Activated naive CD8-positive, alpha-beta T cell treated with anti-CD3 and anti-CD28 coated beads, Interleukin-2, amount 50 U/mL, for 24 hours (primary cell): ENCODE measurements around the gene RNU1-2.
"Not testable (repeated sequence)": the region's sequence is repeated elsewhere in the genome, so short reads cannot be mapped to it uniquely, and the experiment has no call there.

Source experiments
- ATAC-seq: fragments of 150-1000 bp; cut with Tn5 transposase; one replicate; pipeline ENCODE4 v1.10.0; 2021
- DNase-seq: peaks from one replicate; pipeline ENCODE4 v3.0.0; 2021
- H3K27ac Mint-ChIP-seq: one replicate; pipeline ENCODE4 v1.8.0; 2021; ENCODE audit warnings: mild to moderate bottlenecking, mixed read lengths
- H3K27me3 Mint-ChIP-seq: one replicate; pipeline ENCODE4 v1.8.0; 2021; ENCODE audit warnings: mixed read lengths
- H3K36me3 Mint-ChIP-seq: one replicate; pipeline ENCODE4 v1.8.0; 2021; ENCODE audit warnings: low read depth, mixed read lengths
- H3K4me1 Mint-ChIP-seq: one replicate; pipeline ENCODE4 v1.8.0; 2021; ENCODE audit warnings: mixed read lengths
- H3K4me3 Mint-ChIP-seq: one replicate; pipeline ENCODE4 v1.8.0; 2021; ENCODE audit warnings: mild to moderate bottlenecking, moderate library complexity, mixed read lengths
- H3K9me3 Mint-ChIP-seq: one replicate; pipeline ENCODE4 v1.8.0; 2021; ENCODE audit warnings: mixed read lengths

Gene RNU1-2

GRCh38 chr1:16939386-16940180, 43.8 kb downstream of the RNU1-2 start:
- H3K4me1 Mint-ChIP-seq, ATAC-seq, H3K36me3 Mint-ChIP-seq, DNase-seq, H3K27me3 Mint-ChIP-seq, H3K9me3 Mint-ChIP-seq, H3K27ac Mint-ChIP-seq, H3K4me3 Mint-ChIP-seq: not testable (repeated sequence)

- Mint-ChIP-seq H3K36me3 (peaks cover 3% of the 10 kb centered on the region), H3K4me1 (no peaks in the 10 kb centered on the region), H3K27me3 (no peaks in the 10 kb centered on the region), H3K27ac (no peak overlapping the region), H3K9me3 (no peaks in the 10 kb centered on the region), H3K4me3 (no peak overlapping the region)
- no peak for DNase-seq
- no peak for ATAC-seq
Measured at GRCh38 chr1:16944038-16944437, 48.3 kb downstream of the RNU1-2 start.

GRCh38 chr1:16945512-16945911, 49.7 kb downstream of the RNU1-2 start:
- H3K4me1 Mint-ChIP-seq, DNase-seq, H3K36me3 Mint-ChIP-seq, H3K27me3 Mint-ChIP-seq, H3K27ac Mint-ChIP-seq, H3K9me3 Mint-ChIP-seq, H3K4me3 Mint-ChIP-seq: not testable (repeated sequence)
- ATAC-seq = peak; percentile 10
